H9 (cell line): ENCODE data around the gene ALG12. TPM values are rescaled to one million over a fixed set of nuclear protein-coding genes. Genes with fewer than 3 reads are reported as not detected.

Experiments
- DNase-seq: peaks from one replicate; pipeline ENCODE4 v3.0.0-alpha.2; 2017
- H2AFZ ChIP-seq: one replicate; pipeline ENCODE4 v1.6.1; 2013; ENCODE audit warnings: mild to moderate bottlenecking, low read length, control low read depth, moderate library complexity
- H2AK5ac ChIP-seq: 2 replicates; pipeline ENCODE4 v1.6.1; 2013; ENCODE audit warnings: low read length, control low read depth, mixed read lengths; ENCODE audit not compliant: insufficient read length
- H2BK120ac ChIP-seq: one replicate; pipeline ENCODE4 v1.6.1; 2013; ENCODE audit warnings: low read depth, mild to moderate bottlenecking, low read length, control low read depth, inconsistent platforms; ENCODE audit not compliant: poor library complexity, severe bottlenecking
- H2BK12ac ChIP-seq: 2 replicates; pipeline ENCODE4 v1.6.1; 2013; ENCODE audit warnings: low read length, control low read depth, mixed read lengths, low read depth; ENCODE audit not compliant: insufficient read length
- H2BK15ac ChIP-seq: 2 replicates; pipeline ENCODE4 v1.6.1; 2013; ENCODE audit warnings: low read depth, low read length, control low read depth
- H2BK20ac ChIP-seq: one replicate; pipeline ENCODE4 v1.6.1; 2013; ENCODE audit warnings: low read depth, mild to moderate bottlenecking, low read length, control low read depth, inconsistent platforms; ENCODE audit not compliant: poor library complexity, severe bottlenecking
- H2BK5ac ChIP-seq: 2 replicates; pipeline ENCODE4 v1.6.1; 2013; ENCODE audit warnings: low read length, control low read depth, mixed read lengths; ENCODE audit not compliant: insufficient read length
- H3K14ac ChIP-seq: 2 replicates; pipeline ENCODE4 v1.6.1; 2013; ENCODE audit warnings: low read length, control low read depth; ENCODE audit not compliant: insufficient read depth
- H3K18ac ChIP-seq: 2 replicates; pipeline ENCODE4 v1.6.1; 2013; ENCODE audit warnings: low read depth, mild to moderate bottlenecking, mixed read lengths, low read length, control low read depth; ENCODE audit not compliant: insufficient read length
- H3K23ac ChIP-seq: 2 replicates; pipeline ENCODE4 v1.6.1; 2013; ENCODE audit warnings: low read length, control low read depth, mixed read lengths, low read depth; ENCODE audit not compliant: insufficient read length
- H3K23me2 ChIP-seq: 2 replicates; pipeline ENCODE4 v1.6.1; 2013; ENCODE audit warnings: low read depth, mild to moderate bottlenecking, mixed read lengths, low read length, control low read depth; ENCODE audit not compliant: insufficient read length, poor library complexity, severe bottlenecking
- H3K27ac ChIP-seq: 2 replicates; pipeline ENCODE4 v1.5.1; 2013; ENCODE audit warnings: low read length, control low read depth, mixed read lengths, low read depth; ENCODE audit not compliant: insufficient read length
- H3K27me3 ChIP-seq: 2 replicates; pipeline ENCODE4 v1.6.1; 2013; ENCODE audit warnings: low read length, control low read depth, inconsistent platforms; ENCODE audit not compliant: insufficient read depth
- H3K4ac ChIP-seq: 2 replicates; pipeline ENCODE4 v1.6.1; 2013; ENCODE audit warnings: low read depth, mild to moderate bottlenecking, control low read depth, inconsistent platforms, low read length, moderate library complexity
- H3K4me1 ChIP-seq: 2 replicates; pipeline ENCODE4 v1.6.1; 2013; ENCODE audit warnings: low read length, control low read depth, inconsistent platforms; ENCODE audit not compliant: insufficient read depth
- H3K4me2 ChIP-seq: 2 replicates; pipeline ENCODE4 v1.6.1; 2013; ENCODE audit warnings: low read length, control low read depth, mixed read lengths; ENCODE audit not compliant: insufficient read length, insufficient read depth
- H3K56ac ChIP-seq: 2 replicates; pipeline ENCODE4 v1.6.1; 2013; ENCODE audit warnings: low read depth, mild to moderate bottlenecking, mixed read lengths, low read length, control low read depth; ENCODE audit not compliant: insufficient read length
- H3K79me1 ChIP-seq: 2 replicates; pipeline ENCODE4 v1.6.1; 2013; ENCODE audit warnings: low read depth, mild to moderate bottlenecking, moderate library complexity, low read length, control low read depth, inconsistent platforms; ENCODE audit not compliant: insufficient read depth, poor library complexity, severe bottlenecking
- H3K79me2 ChIP-seq: 2 replicates; pipeline ENCODE4 v1.6.1; 2013; ENCODE audit warnings: low read length, control low read depth, inconsistent platforms; ENCODE audit not compliant: insufficient read depth
- H3K9ac ChIP-seq: 2 replicates; pipeline ENCODE4 v1.6.1; 2013; ENCODE audit warnings: low read length, control low read depth, mixed read lengths; ENCODE audit not compliant: insufficient read length; ENCODE audit errors: extremely low read depth
- H3K9me3 ChIP-seq: one replicate; pipeline ENCODE4 v1.6.1; 2013; ENCODE audit warnings: low read depth, low read length, inconsistent platforms; ENCODE audit not compliant: control insufficient read depth
- H3T11ph ChIP-seq: one replicate; pipeline ENCODE4 v1.6.1; 2013; ENCODE audit warnings: mild to moderate bottlenecking, low read length, control low read depth, inconsistent platforms
- H4K20me1 ChIP-seq: one replicate; pipeline ENCODE4 v1.6.1; 2013; ENCODE audit not compliant: control insufficient read depth, insufficient read length, insufficient read depth
- H4K5ac ChIP-seq: 2 replicates; pipeline ENCODE4 v1.6.1; 2013; ENCODE audit warnings: low read depth, mild to moderate bottlenecking, mixed read lengths, low read length, control low read depth; ENCODE audit not compliant: insufficient read length
- H4K8ac ChIP-seq: replicated peaks from 2 replicates; pipeline ENCODE4 v1.6.1; 2013; ENCODE audit warnings: low read length, control low read depth, mixed read lengths, low read depth; ENCODE audit not compliant: insufficient read length
- H4K91ac ChIP-seq: 2 replicates; pipeline ENCODE4 v1.6.1; 2013; ENCODE audit warnings: low read depth, mild to moderate bottlenecking, moderate library complexity, mixed read lengths, low read length, control low read depth; ENCODE audit not compliant: insufficient read length
- H3K27ac Mint-ChIP-seq, 3 experiments: 2 replicates in 2 of 3; 3 replicates in 1 of 3; pipeline ENCODE4 v1.8.0; 2020 to 2021; ENCODE audit warnings: mixed read lengths in 3 of 3, mild to moderate bottlenecking in 1 of 3, moderate library complexity in 1 of 3
- H3K27me3 Mint-ChIP-seq: 2 replicates; pipeline ENCODE4 v1.8.0; 2021; ENCODE audit warnings: low read depth, mild to moderate bottlenecking, moderate library complexity, mixed read lengths
- H3K36me3 Mint-ChIP-seq, 3 experiments: 2 replicates in 2 of 3; 3 replicates in 1 of 3; pipeline ENCODE4 v1.8.0; 2020 to 2021; ENCODE audit warnings: low read depth in 3 of 3, mixed read lengths in 3 of 3; ENCODE audit not compliant: insufficient read depth in 1 of 3
- H3K4me1 Mint-ChIP-seq, 2 experiments: 2 replicates each; pipeline ENCODE4 v1.8.0; 2020; ENCODE audit warnings: mixed read lengths in 2 of 2
- H3K4me3 Mint-ChIP-seq, 2 experiments: 2 replicates in 1 of 2; 3 replicates in 1 of 2; pipeline ENCODE4 v1.8.0; 2020 to 2021; ENCODE audit warnings: mild to moderate bottlenecking in 2 of 2, mixed read lengths in 2 of 2, moderate library complexity in 1 of 2
- H3K9me3 Mint-ChIP-seq, 2 experiments: 2 replicates in 1 of 2; 3 replicates in 1 of 2; pipeline ENCODE4 v1.8.0; 2020; ENCODE audit warnings: mild to moderate bottlenecking in 2 of 2, mixed read lengths in 2 of 2, moderate library complexity in 1 of 2
- WGBS: extraction: QIAGEN DNeasy Blood & Tissue Kit; methylation state at CpG from one replicate; pipeline ENCODE4 v1.1.7; 2013; ENCODE audit warnings: missing lambda C conversion rate, low lambda C conversion rate, mixed read lengths; ENCODE audit not compliant: insufficient read length; ENCODE audit errors: extremely low coverage; 5-methylcytosine and 5-hydroxymethylcytosine counted together
- total RNA-seq: library from RNA; stranded (reverse); gene quantifications from 2 replicates; pipeline ENCODE4 v1.2.1, GENCODE V29; 2021
- TF ChIP-seq, protein P1 (sequence below): fragments of 200-600 bp; sonication (generic); conservative IDR thresholded peaks from 3 replicates; pipeline ENCODE4 v1.8.0; 2021; ENCODE audit warnings: antibody characterized with exemption, mild to moderate bottlenecking

The ALG12 gene
- total RNA-seq, 1 experiment from 2014 or later, result 19.2 TPM

DNA sequence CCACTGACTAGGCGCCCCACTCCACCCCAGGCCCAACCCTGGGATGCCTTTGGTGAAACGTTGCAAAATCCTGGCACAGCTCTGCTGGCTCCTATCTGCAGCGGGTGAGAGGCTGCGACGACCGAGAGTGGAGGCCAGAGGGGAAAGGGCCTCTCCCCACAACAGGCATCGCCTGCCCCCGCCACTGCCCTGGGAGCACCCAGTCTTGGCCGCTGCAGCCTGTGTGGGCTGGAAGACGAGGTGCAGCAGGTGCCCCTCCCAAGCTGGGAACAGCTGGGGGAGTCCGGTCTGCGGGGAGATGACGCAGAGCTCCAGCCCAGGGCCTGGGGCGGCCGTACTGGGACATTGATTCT is 38.2 kb upstream of the ALG12 start:
- H3K18ac ChIP-seq, result no peak overlapping the region
- H3K36me3 Mint-ChIP-seq, result no peaks in the 10 kb centered on the region; a peak in 1 of 7 replicates
- H3K79me1 ChIP-seq, result no peaks in the 10 kb centered on the region
- H3K4me2 ChIP-seq, result no peak overlapping the region
- TF ChIP-seq, protein P1, sequence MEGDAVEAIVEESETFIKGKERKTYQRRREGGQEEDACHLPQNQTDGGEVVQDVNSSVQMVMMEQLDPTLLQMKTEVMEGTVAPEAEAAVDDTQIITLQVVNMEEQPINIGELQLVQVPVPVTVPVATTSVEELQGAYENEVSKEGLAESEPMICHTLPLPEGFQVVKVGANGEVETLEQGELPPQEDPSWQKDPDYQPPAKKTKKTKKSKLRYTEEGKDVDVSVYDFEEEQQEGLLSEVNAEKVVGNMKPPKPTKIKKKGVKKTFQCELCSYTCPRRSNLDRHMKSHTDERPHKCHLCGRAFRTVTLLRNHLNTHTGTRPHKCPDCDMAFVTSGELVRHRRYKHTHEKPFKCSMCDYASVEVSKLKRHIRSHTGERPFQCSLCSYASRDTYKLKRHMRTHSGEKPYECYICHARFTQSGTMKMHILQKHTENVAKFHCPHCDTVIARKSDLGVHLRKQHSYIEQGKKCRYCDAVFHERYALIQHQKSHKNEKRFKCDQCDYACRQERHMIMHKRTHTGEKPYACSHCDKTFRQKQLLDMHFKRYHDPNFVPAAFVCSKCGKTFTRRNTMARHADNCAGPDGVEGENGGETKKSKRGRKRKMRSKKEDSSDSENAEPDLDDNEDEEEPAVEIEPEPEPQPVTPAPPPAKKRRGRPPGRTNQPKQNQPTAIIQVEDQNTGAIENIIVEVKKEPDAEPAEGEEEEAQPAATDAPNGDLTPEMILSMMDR, result no peak
- no peaks in the 10 kb centered on the region for H3K9me3 ChIP-seq
- no peak overlapping the region for H3K56ac ChIP-seq
- H2AK5ac ChIP-seq, result no peak overlapping the region
- H3K23ac ChIP-seq, result no peak overlapping the region
- no CpG with 5 or more reads among the region's 15 CpGs for WGBS
- no peak overlapping the region for H2BK15ac ChIP-seq
- no peaks in the 10 kb centered on the region for H4K20me1 ChIP-seq
- no peak overlapping the region for H3K27ac Mint-ChIP-seq
- H3K9me3 Mint-ChIP-seq, result no peaks in the 10 kb centered on the region
- H2AFZ ChIP-seq, result no peak overlapping the region
- H2BK5ac ChIP-seq, result no peak overlapping the region
- no peak overlapping the region for H4K5ac ChIP-seq
- no peak overlapping the region for H3K4me3 Mint-ChIP-seq
- H3K4ac ChIP-seq, result no peak overlapping the region
- H3K4me1 ChIP-seq, result no peaks in the 10 kb centered on the region
- H2BK20ac ChIP-seq, result no peak overlapping the region
- no peaks in the 10 kb centered on the region; the same call in 1 of the 2 replicates for H3K79me2 ChIP-seq
- H3K23me2 ChIP-seq, result no peaks in the 10 kb centered on the region
- H4K8ac ChIP-seq, result no peak overlapping the region
- peaks cover 0 to 8% of the 10 kb centered on the region in 2 experiments; a peak in 3 of 4 replicates for H3K4me1 Mint-ChIP-seq
- DNase-seq, result no peak
- no peak overlapping the region for H3K27ac ChIP-seq
- H3K27me3 ChIP-seq, result no peaks in the 10 kb centered on the region
- no peak overlapping the region for H3K9ac ChIP-seq
- H2BK120ac ChIP-seq, result no peak overlapping the region
- H4K91ac ChIP-seq, result no peak overlapping the region
- no peak overlapping the region for H3K14ac ChIP-seq
- peaks cover 4% of the 10 kb centered on the region for H3K27me3 Mint-ChIP-seq
- H2BK12ac ChIP-seq, result no peak overlapping the region
- H3T11ph ChIP-seq, result no peak overlapping the region
